Nephron progenitor cell (in vitro differentiated cells): ENCODE results near the gene IGFBP7.

ENCODE experiments used
- DNase-seq: peaks from one replicate; pipeline ENCODE4 v3.0.0; 2021
- H3K27ac Mint-ChIP-seq: 2 replicates; pipeline ENCODE4 v1.8.0; 2021; ENCODE audit warnings: mild to moderate bottlenecking, moderate library complexity, mixed read lengths
- H3K27me3 Mint-ChIP-seq: 2 replicates; pipeline ENCODE4 v1.8.0; 2021; ENCODE audit warnings: mild to moderate bottlenecking, low read depth, mixed read lengths; ENCODE audit not compliant: poor library complexity
- H3K36me3 Mint-ChIP-seq: 2 replicates; pipeline ENCODE4 v1.8.0; 2021; ENCODE audit warnings: low read depth, mixed read lengths
- H3K4me1 Mint-ChIP-seq: 2 replicates; pipeline ENCODE4 v1.8.0; 2021; ENCODE audit warnings: mixed read lengths
- H3K4me3 Mint-ChIP-seq: 2 replicates; pipeline ENCODE4 v1.8.0; 2021; ENCODE audit warnings: mild to moderate bottlenecking, moderate library complexity, mixed read lengths
- H3K9me3 Mint-ChIP-seq: 2 replicates; pipeline ENCODE4 v1.8.0; 2021; ENCODE audit warnings: mild to moderate bottlenecking, moderate library complexity, mixed read lengths
- CTCF ChIP-seq: fragments of 200-600 bp; sonication (generic); IDR thresholded peaks from 2 replicates; pipeline ENCODE4 v1.5.0; 2021; ENCODE audit warnings: antibody characterized with exemption

Gene IGFBP7

GRCh38 chr4:57099363-57099762 is 10.8 kb downstream of the IGFBP7 start:
- Mint-ChIP-seq H3K4me3 (no peak overlapping the region), H3K27ac (no peak overlapping the region), H3K4me1 (peaks cover 45% of the 10 kb centered on the region), H3K9me3 (no peaks in the 10 kb centered on the region), H3K36me3 (no peaks in the 10 kb centered on the region), H3K27me3 (no peaks in the 10 kb centered on the region)
- no peak for DNase-seq
- no peak for TF ChIP-seq CTCF

GRCh38 chr4:57098941-57099340 is 11.2 kb downstream of the IGFBP7 start:
- H3K36me3 Mint-ChIP-seq, result no peaks in the 10 kb centered on the region
- no peak for DNase-seq
- H3K9me3 Mint-ChIP-seq, result no peaks in the 10 kb centered on the region
- H3K27ac Mint-ChIP-seq, result no peak overlapping the region
- no peak for TF ChIP-seq CTCF
- H3K4me3 Mint-ChIP-seq, result no peak overlapping the region
- peaks cover 46% of the 10 kb centered on the region for H3K4me1 Mint-ChIP-seq
- H3K27me3 Mint-ChIP-seq, result no peaks in the 10 kb centered on the region

GRCh38 chr4:57098415-57098814 is 11.8 kb downstream of the IGFBP7 start:
- Mint-ChIP-seq H3K27me3 (no peaks in the 10 kb centered on the region), H3K27ac (no peak overlapping the region), H3K4me3 (no peak overlapping the region), H3K4me1 (peaks cover 46% of the 10 kb centered on the region), H3K36me3 (no peaks in the 10 kb centered on the region), H3K9me3 (no peaks in the 10 kb centered on the region)
- no peak for DNase-seq
- TF ChIP-seq CTCF, result no peak

- H3K36me3 Mint-ChIP-seq, result no peaks in the 10 kb centered on the region
- H3K4me3 Mint-ChIP-seq, result no peak overlapping the region
- no peaks in the 10 kb centered on the region for H3K9me3 Mint-ChIP-seq
- peaks cover 39% of the 10 kb centered on the region for H3K4me1 Mint-ChIP-seq
- no peaks in the 10 kb centered on the region for H3K27me3 Mint-ChIP-seq
- no peak for TF ChIP-seq CTCF
- no peak for DNase-seq
- no peak overlapping the region for H3K27ac Mint-ChIP-seq
These were observed 12.5 kb downstream of the IGFBP7 start for GRCh38 chr4:57097711-57098110.

DNA sequence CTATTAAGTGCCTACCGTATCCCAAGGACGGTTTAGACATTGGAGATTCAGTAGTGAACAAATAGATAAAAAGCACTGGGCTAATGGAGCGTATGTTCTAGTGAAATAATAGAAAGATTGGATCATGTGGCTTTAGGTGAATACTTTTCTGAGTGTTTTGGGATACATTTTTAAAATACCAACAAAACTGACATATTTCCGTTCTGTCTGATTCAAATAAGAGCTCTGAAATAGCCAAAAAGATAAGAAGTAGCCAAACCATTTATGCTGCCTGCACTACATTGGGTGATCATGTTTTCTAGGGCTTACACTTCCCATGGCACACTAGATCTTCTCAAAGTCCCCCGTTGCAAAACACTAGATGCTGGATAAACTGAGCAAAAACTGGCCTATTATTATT is 14.2 kb downstream of the IGFBP7 start:
- H3K4me1 Mint-ChIP-seq, result peaks cover 21% of the 10 kb centered on the region
- H3K27ac Mint-ChIP-seq, result no peak overlapping the region
- TF ChIP-seq CTCF, result no peak
- no peaks in the 10 kb centered on the region for H3K9me3 Mint-ChIP-seq
- no peaks in the 10 kb centered on the region for H3K27me3 Mint-ChIP-seq
- no peak for DNase-seq
- no peaks in the 10 kb centered on the region for H3K36me3 Mint-ChIP-seq
- no peak overlapping the region for H3K4me3 Mint-ChIP-seq

DNA sequence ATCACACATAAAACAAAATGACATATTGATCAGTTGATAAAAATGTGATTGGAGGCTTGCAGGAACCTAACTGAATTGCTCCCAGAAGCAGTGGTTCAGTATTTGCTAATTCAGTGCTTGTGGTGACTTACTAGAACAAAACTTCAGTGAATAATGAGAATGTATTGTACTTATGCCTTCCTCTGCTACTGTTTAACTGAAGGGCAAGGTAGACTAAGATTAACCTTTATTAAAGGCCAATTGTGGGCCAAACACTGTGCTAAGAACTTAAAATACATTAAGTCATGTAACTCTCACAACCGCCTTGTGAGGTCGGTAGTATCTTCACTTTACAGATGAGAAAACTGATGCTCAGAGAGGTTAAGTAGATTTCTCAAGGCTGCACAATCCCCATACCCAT is 14.9 kb downstream of the IGFBP7 start:
- no peak overlapping the region for H3K4me3 Mint-ChIP-seq
- H3K27ac Mint-ChIP-seq, result no peak overlapping the region
- DNase-seq, result no peak
- H3K4me1 Mint-ChIP-seq, result peaks cover 21% of the 10 kb centered on the region
- no peaks in the 10 kb centered on the region for H3K9me3 Mint-ChIP-seq
- TF ChIP-seq CTCF, result no peak
- no peaks in the 10 kb centered on the region for H3K36me3 Mint-ChIP-seq
- H3K27me3 Mint-ChIP-seq, result no peaks in the 10 kb centered on the region
